ENCODE data around the gene CSF3R.

GRCh38 chr1:36417931-36418330 lies 64.8 kb downstream of the CSF3R start:
- TF ChIP-seq EZH2 (IDR thresholded peaks at IDR 0.05; ENCODE audit: insufficient read depth, poor library complexity, severe bottlenecking) (no peak), EZH2phosphoT487 (IDR thresholded peaks at IDR 0.05; ENCODE audit: insufficient read depth, low read depth) (no peak)
